Neuronal stem cell (in vitro differentiated cells): ENCODE data around the gene RGL2.

Experiments used
- DNase-seq: peaks from one replicate; pipeline ENCODE4 v3.0.0-alpha.2; 2013; ENCODE audit warnings: low spot score
- H2AFZ ChIP-seq: one replicate; pipeline ENCODE4 v1.6.1; 2013; ENCODE audit warnings: mild to moderate bottlenecking, low read length, inconsistent platforms
- H2AK5ac ChIP-seq: 2 replicates; pipeline ENCODE4 v1.6.1; 2013; ENCODE audit warnings: low read depth, mild to moderate bottlenecking, inconsistent platforms, low read length, moderate library complexity, mixed read lengths
- H2BK120ac ChIP-seq: 2 replicates; pipeline ENCODE4 v1.6.1; 2013; ENCODE audit warnings: low read depth, mild to moderate bottlenecking, inconsistent platforms, low read length, moderate library complexity, mixed read lengths
- H2BK12ac ChIP-seq: one replicate; pipeline ENCODE4 v1.6.1; 2013; ENCODE audit warnings: low read length, inconsistent platforms
- H2BK15ac ChIP-seq: 2 replicates; pipeline ENCODE4 v1.6.1; 2013; ENCODE audit warnings: mild to moderate bottlenecking, low read length, inconsistent platforms, mixed read lengths
- H2BK5ac ChIP-seq: one replicate; pipeline ENCODE4 v1.6.1; 2013; ENCODE audit warnings: inconsistent platforms, mild to moderate bottlenecking, low read length, moderate library complexity
- H3K14ac ChIP-seq: one replicate; pipeline ENCODE4 v1.6.1; 2013; ENCODE audit warnings: low read length, inconsistent platforms
- H3K18ac ChIP-seq: 2 replicates; pipeline ENCODE4 v1.6.1; 2013; ENCODE audit warnings: low read length, inconsistent platforms
- H3K23ac ChIP-seq: 2 replicates; pipeline ENCODE4 v1.6.1; 2013; ENCODE audit warnings: low read depth, mild to moderate bottlenecking, mixed read lengths, low read length, inconsistent platforms; ENCODE audit not compliant: poor library complexity
- H3K27ac ChIP-seq: replicated peaks from 3 replicates; pipeline ENCODE4 v1.5.1; 2013; ENCODE audit warnings: low read length, inconsistent platforms
- H3K27me3 ChIP-seq, 3 experiments: 2 replicates each; pipeline ENCODE4 v1.6.1; 2013; ENCODE audit warnings: low read length in 3 of 3, mild to moderate bottlenecking in 2 of 3, inconsistent platforms in 1 of 3, low read depth in 1 of 3, mixed read lengths in 1 of 3, moderate library complexity in 1 of 3; ENCODE audit not compliant: control insufficient read depth in 3 of 3, insufficient read depth in 3 of 3
- H3K36me3 ChIP-seq, 2 donors: replicated peaks in 1 of 2; 2 replicates each; pipeline ENCODE4 v1.6.1; 2013; ENCODE audit warnings: low read length in 2 of 2; ENCODE audit not compliant: control insufficient read depth in 2 of 2, insufficient read depth in 2 of 2
- H3K4ac ChIP-seq: 2 replicates; pipeline ENCODE4 v1.6.1; 2013; ENCODE audit warnings: inconsistent platforms, mild to moderate bottlenecking, low read length, moderate library complexity
- H3K4me1 ChIP-seq, 2 donors: 1 replicate in 1 of 2; 2 replicates in 1 of 2; pipeline ENCODE4 v1.6.1; 2013; ENCODE audit warnings: low read length in 2 of 2, low read depth in 1 of 2; ENCODE audit not compliant: control insufficient read depth in 2 of 2, insufficient read depth in 1 of 2
- H3K4me2 ChIP-seq: one replicate; pipeline ENCODE4 v1.6.1; 2013; ENCODE audit warnings: mild to moderate bottlenecking, low read length, inconsistent platforms; ENCODE audit not compliant: insufficient read depth, poor library complexity, severe bottlenecking
- H3K4me3 ChIP-seq, 2 donors: 2 replicates each; pipeline ENCODE4 v1.5.1; 2013; ENCODE audit warnings: low read length in 2 of 2, mild to moderate bottlenecking in 2 of 2, inconsistent platforms in 1 of 2, moderate library complexity in 1 of 2
- H3K79me1 ChIP-seq: one replicate; pipeline ENCODE4 v1.6.1; 2013; ENCODE audit warnings: low read depth, mild to moderate bottlenecking, inconsistent platforms, low read length, moderate library complexity
- H3K9ac ChIP-seq: one replicate; pipeline ENCODE4 v1.6.1; 2013; ENCODE audit warnings: mild to moderate bottlenecking, low read depth, low read length, inconsistent platforms; ENCODE audit not compliant: poor library complexity
- H3K9me3 ChIP-seq, 2 donors: replicated peaks in 1 of 2; 2 replicates each; pipeline versions ENCODE3 to v1.6.1; 2013; ENCODE audit warnings: low read length in 2 of 2, mild to moderate bottlenecking in 2 of 2, inconsistent platforms in 1 of 2, low read depth in 1 of 2, mixed read lengths in 1 of 2, moderate library complexity in 1 of 2; ENCODE audit not compliant: control insufficient read depth in 2 of 2, insufficient read depth in 1 of 2
- H4K8ac ChIP-seq: one replicate; pipeline ENCODE4 v1.6.1; 2013; ENCODE audit warnings: low read depth, mild to moderate bottlenecking, inconsistent platforms, low read length, moderate library complexity
- H4K91ac ChIP-seq: one replicate; pipeline ENCODE4 v1.6.1; 2013; ENCODE audit warnings: low read length, low read depth, mild to moderate bottlenecking, inconsistent platforms; ENCODE audit not compliant: poor library complexity
- WGBS, 2 donors: extraction: QIAGEN DNeasy Blood & Tissue Kit; methylation state at CpG; one replicate each; pipeline ENCODE4 v1.1.7; 2013; ENCODE audit warnings: missing lambda C conversion rate in 2 of 2, mixed read lengths in 1 of 2; ENCODE audit not compliant: insufficient read length in 2 of 2, insufficient replicate concordance in 1 of 2; ENCODE audit errors: extremely low coverage in 2 of 2; 5-methylcytosine and 5-hydroxymethylcytosine counted together

The RGL2 gene

GRCh38 chr6:33320315-33321181 is 21.8 kb upstream of the RGL2 start:
- no peak overlapping the region for H3K9ac ChIP-seq

GRCh38 chr6:33319939-33320314 is 21.2 kb upstream of the RGL2 start:
- Histone ChIP-seq H3K4me3 (no peak overlapping the region), H3K4me1 (peaks cover 23 to 33% of the 10 kb centered on the region in 2 donors), H3K4ac (no peak overlapping the region), H3K27me3 (no peaks in the 10 kb centered on the region), H4K8ac (no peak overlapping the region), H3K4me2 (no peak overlapping the region), H3K23ac (no peak overlapping the region), H2BK5ac (no peak overlapping the region), H2BK12ac (no peak overlapping the region), H2AK5ac (no peak overlapping the region), H2AFZ (no peak overlapping the region), H3K9ac (no peak overlapping the region), H2BK120ac (no peak overlapping the region), H4K91ac (no peak overlapping the region), H3K36me3 (peaks cover 30 to 50% of the 10 kb centered on the region in 2 donors), H3K14ac (no peak overlapping the region), H3K18ac (no peak overlapping the region), H2BK15ac (no peak overlapping the region), H3K27ac (no peak overlapping the region), H3K79me1 (peaks cover 8% of the 10 kb centered on the region), H3K9me3 (no peaks in the 10 kb centered on the region)
- WGBS, 2 donors, result no CpG with 5 or more reads among the region's 3 CpGs
- DNase-seq, result no peak

More at GRCh38 chr6:33320315-33321181, 21.8 kb upstream of the RGL2 start:
- peaks cover 22 to 30% of the 10 kb centered on the region in 2 donors for H3K4me1 ChIP-seq
- no peak overlapping the region for H4K8ac ChIP-seq
- H3K27ac ChIP-seq, result no peak overlapping the region
- H3K36me3 ChIP-seq, result peaks cover 30 to 45% of the 10 kb centered on the region in 2 donors
- no peak overlapping the region for H3K4ac ChIP-seq
- no CpG with 5 or more reads among the region's 32 CpGs for WGBS, 2 donors
- no peak overlapping the region for H2BK120ac ChIP-seq
- DNase-seq, result no peak
- no peaks in the 10 kb centered on the region for H3K27me3 ChIP-seq
- H4K91ac ChIP-seq, result no peak overlapping the region
- H3K14ac ChIP-seq, result no peak overlapping the region
- peak overlapping the region; percentile 83 for H3K23ac ChIP-seq
- no peak overlapping the region for H2BK15ac ChIP-seq
- H3K4me3 ChIP-seq, result peak overlapping the region; percentile 22 to 81
- no peak overlapping the region for H2AFZ ChIP-seq
- no peak overlapping the region for H2BK12ac ChIP-seq
- H2BK5ac ChIP-seq, result no peak overlapping the region
- no peak overlapping the region for H3K4me2 ChIP-seq
- no peaks in the 10 kb centered on the region for H3K9me3 ChIP-seq
- H2AK5ac ChIP-seq, result no peak overlapping the region
- H3K18ac ChIP-seq, result no peak overlapping the region
- peaks cover 8% of the 10 kb centered on the region for H3K79me1 ChIP-seq

DNA sequence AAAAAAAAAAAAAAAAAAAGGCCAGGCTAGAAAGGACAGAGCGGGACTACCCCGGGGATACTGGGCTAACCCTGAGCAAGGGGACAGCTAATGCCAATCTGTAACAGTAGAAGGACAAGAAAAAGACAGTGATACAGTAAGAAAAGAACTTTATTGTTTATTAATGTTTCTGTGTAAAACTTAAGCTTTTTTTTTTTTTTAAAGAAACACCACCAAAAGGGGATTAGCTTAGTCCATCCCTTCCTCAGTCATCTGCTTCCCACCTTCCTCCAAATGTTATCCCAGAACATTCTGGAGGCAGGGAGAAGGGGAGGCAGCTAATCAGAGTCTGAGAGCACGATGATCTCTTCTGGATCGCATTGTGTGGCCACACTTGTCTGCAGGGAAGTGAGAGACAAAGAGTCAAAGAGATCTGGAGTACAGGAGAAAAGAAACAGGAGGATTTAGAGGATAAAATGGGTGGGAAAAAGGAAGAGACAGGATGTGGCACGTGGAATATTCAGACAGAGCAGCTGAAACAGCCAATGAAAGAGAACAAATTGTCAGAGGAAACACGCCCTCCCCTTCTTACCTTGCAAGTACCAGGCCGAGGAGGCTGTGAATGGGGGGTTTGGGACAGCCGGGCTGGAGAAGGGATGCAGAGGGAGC is 19.8 kb upstream of the RGL2 start:
- H2BK15ac ChIP-seq, result no peak overlapping the region
- no peak overlapping the region for H4K8ac ChIP-seq

More for the DNA sequence above, 19.8 kb upstream of the RGL2 start:
- Histone ChIP-seq H2AK5ac (no peak overlapping the region), H3K4me1 (peaks cover 24 to 34% of the 10 kb centered on the region in 2 donors), H2BK5ac (no peak overlapping the region), H4K91ac (no peak overlapping the region), H3K79me1 (peaks cover 10% of the 10 kb centered on the region), H3K14ac (no peak overlapping the region), H2BK12ac (no peak overlapping the region), H3K18ac (no peak overlapping the region), H3K9ac (no peak overlapping the region), H3K36me3 (peaks cover 30 to 50% of the 10 kb centered on the region in 2 donors), H3K27me3 (peaks cover 0 to 3% (median 0%) of the 10 kb centered on the region in 3 experiments), H3K4ac (no peak overlapping the region), H2BK120ac (no peak overlapping the region), H3K27ac (peak overlapping the region; percentile 95), H3K9me3 (no peaks in the 10 kb centered on the region), H3K23ac (no peak overlapping the region), H2AFZ (peak overlapping the region; percentile 75), H3K4me3 (peak overlapping the region in 1 of 2 donors; percentile 53), H3K4me2 (peak overlapping the region; percentile 70)
- no CpG with 5 or more reads among the region's 8 CpGs for WGBS, 2 donors
- no peak for DNase-seq
